ENCODE measurements around the gene LGALS3BP.

DNA sequence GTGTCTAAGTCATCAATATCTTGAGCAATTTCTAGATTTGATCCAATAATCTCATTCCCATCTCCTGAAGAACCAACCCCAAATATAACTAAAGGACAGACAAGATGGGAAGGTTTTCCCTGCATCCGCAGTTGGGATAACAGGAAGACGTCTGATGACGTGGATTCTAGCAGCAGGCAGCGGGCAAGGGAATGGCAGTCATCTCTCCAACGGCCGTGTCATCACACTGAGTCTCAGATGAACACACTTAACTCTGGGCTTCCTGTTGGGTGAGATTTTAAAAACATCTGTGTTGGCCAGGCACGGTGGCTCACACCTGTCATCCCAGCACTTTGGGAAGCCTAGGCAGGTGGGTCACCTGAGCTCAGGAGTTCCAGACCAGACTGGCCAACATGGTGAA, 33.6 kb downstream of the LGALS3BP start:
- no peak for TF ChIP-seq CTCF (IDR thresholded peaks at IDR 0.05)
- TF ChIP-seq EZH2 (IDR thresholded peaks at IDR 0.05; ENCODE audit: borderline replicate concordance, insufficient read depth, low read depth, low read length, poor library complexity, severe bottlenecking): no peak
